COR-L47 (cell line): ENCODE measurements around the gene NBPF19.
"Not testable (repeated sequence)": the region's sequence is repeated elsewhere in the genome, so short reads cannot be mapped to it uniquely, and the experiment has no call there.

Source experiments
- DNase-seq: peaks from one replicate; lab custom pipeline; 2025; lab: John Stamatoyannopoulos, UW

Gene NBPF19, protein sequence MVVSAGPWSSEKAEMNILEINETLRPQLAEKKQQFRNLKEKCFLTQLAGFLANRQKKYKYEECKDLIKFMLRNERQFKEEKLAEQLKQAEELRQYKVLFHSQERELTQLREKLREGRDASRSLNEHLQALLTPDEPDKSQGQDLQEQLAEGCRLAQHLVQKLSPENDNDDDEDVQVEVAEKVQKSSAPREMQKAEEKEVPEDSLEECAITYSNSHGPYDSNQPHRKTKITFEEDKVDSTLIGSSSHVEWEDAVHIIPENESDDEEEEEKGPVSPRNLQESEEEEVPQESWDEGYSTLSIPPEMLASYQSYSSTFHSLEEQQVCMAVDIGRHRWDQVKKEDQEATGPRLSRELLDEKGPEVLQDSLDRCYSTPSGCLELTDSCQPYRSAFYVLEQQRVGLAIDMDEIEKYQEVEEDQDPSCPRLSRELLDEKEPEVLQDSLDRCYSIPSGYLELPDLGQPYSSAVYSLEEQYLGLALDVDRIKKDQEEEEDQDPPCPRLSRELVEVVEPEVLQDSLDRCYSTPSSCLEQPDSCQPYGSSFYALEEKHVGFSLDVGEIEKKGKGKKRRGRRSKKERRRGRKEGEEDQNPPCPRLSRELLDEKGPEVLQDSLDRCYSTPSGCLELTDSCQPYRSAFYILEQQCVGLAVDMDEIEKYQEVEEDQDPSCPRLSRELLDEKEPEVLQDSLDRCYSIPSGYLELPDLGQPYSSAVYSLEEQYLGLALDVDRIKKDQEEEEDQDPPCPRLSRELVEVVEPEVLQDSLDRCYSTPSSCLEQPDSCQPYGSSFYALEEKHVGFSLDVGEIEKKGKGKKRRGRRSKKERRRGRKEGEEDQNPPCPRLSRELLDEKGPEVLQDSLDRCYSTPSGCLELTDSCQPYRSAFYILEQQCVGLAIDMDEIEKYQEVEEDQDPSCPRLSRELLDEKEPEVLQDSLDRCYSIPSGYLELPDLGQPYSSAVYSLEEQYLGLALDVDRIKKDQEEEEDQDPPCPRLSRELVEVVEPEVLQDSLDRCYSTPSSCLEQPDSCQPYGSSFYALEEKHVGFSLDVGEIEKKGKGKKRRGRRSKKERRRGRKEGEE (N-terminal part only)

DNA sequence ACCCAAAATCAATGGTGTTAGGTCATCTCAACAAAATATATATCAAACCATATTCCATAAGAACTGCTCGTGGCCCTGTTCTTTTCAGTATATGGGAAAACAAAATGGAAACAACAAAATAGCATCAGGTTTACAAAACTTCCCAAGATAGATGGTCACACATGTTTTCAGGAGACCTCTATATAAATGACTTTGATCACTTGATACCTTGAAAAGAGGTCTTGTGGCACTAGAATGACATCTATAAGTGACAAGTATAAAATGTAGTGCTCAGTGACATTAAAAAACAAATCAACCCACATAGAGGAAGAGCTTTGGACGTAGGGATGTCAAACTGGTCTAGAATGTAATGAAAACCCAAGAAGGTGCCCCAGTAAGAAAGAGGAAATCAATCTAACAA lies at the start of gene NBPF19:
Gene NBPF19 (plus strand): TSS at position 301 of the 400 bp plus-strand sequence. CDS start 888 bp downstream, outside the sequence.
- not testable (repeated sequence) for DNase-seq

DNA sequence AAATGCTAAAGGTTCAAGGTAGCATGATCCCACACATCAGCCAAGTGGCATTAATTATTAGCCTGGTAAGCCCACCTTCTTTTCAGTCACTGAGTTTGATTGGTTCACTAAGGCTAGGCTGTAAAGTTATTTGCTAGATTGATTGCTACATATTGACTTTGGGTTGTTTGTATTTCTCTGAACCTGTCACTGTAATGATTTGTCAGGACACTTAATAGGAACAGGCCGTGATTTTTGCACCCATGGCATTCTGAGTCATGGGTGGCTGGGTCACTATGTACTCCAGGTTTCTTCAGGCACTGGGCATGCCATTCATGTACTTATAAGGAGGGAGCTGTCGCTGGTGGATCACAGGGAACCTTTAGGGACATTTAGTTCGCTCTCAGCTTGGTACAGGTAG lies 46.5 kb upstream of the NBPF19 start:
- not testable (repeated sequence) for DNase-seq

DNA sequence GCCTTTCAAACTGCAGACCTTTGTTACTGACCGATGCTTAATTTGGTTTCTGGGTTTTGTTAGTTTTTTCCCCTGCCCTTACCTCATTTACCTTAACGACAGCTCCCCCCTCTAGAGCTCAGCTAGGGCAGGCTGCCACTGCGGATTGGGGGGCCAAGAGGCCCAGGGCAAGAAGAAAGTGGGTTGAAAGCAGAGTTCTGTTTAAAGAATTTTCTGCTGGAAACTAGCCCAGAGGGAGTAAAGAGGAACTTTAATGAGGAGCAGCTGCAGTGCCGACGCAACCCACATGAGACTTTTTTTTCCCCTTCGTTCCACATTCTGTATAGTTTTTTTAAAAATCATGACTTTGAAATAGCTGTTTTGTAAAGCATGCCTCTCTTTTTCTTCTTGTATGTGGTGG lies 29.4 kb upstream of the NBPF19 start:
- not testable (repeated sequence) for DNase-seq

DNA sequence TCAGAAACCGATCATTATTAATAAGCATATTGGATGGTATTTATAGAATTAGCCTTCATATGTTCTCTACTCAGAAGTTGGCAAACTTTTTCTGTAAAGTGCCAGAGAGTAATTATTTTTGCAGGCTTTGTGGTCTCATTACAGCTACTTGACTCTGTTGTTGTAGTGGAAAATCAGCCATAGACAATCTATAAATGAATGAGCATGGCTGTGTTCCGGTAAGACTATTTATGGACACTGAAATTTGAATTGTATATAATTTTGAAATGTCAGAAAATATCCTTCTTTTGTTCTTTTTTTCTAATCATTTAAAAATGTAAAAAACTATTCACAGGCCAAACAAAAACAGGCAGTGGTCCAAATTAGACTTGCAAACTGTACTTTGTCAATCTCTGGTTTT lies 22.6 kb upstream of the NBPF19 start:
- not testable (repeated sequence) for DNase-seq

DNA sequence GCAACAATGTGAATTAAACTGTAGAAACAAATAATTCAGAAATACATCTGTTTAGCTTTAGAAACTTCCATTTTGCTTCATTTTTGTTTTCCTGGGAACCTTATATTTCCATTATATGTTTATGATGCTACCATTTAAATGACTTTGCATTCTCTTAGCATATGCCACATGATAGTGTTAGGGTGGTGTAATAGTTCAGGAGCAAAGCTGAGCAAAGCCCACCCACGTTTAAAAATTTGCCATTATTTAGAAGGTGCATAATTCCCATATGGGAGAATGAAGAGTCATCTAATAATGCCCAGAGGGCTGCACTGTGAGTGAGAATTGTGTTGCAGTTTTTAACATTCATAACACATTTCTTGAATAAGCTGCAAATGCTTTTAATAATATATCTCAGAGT lies 22.2 kb upstream of the NBPF19 start:
- not testable (repeated sequence) for DNase-seq

DNA sequence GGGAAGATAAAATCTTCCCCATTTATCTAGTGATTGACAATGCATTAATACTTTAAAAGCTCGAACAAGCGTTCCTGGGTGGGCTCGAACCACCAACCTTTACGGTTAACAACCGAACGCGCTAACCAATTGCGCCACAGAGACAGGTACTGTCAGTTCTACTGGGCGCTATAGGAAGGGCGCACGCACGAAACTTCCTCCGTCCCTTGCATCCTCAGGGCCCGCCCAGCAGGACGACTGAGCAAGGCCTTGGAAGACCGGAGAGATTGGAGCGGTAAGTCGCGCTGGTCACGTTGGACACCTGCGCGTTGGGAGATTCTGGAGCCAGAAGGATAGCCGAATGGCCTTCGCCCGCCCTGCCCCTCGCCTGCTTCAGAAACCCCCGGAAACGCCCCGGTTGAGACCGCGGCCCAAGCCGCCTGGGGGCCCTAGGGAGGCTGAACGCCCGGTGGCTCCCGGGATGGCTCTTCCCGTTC lies 83.5 kb downstream of the NBPF19 start:
- not testable (repeated sequence) for DNase-seq

DNA sequence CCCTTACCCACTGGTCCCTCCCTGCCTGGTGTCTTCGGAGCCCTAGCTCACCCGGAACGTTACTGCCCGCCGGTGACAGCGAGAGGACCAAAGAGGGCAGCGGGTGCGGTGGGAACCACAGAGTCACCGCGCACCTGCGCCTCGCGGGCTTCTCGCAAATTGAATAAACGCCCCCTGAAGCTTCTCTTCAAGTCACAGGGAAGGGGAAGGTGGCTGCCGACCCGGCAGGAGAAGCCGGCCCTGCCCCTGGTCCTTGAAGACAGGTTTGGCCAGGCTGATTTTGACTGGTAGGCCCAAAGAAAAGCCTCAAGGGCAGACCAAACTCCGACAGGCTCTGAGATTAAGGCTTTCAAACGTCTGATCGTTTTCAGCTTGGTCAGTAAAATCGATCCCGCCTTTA lies 87.0 kb downstream of the NBPF19 start:
- not testable (repeated sequence) for DNase-seq

DNA sequence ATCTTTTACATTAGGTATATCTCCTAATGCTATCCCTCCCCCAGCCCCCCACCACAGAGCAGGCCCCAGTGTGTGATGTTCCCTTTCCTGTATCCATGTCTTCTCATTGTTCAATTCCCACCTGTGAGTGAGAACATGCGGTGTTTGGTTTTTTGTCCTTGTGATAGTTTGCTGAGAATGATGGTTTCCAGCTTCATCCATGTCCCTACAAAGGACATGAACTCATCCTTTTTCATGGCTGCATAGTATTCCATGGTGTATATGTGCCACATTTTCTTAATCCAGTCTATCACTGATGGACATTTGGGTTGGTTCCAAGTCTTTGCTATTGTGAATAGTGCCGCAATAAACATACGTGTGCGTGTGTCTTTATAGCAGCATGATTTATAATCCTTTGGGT lies 90.6 kb downstream of the NBPF19 start:
- DNase-seq, result not testable (repeated sequence)

DNA sequence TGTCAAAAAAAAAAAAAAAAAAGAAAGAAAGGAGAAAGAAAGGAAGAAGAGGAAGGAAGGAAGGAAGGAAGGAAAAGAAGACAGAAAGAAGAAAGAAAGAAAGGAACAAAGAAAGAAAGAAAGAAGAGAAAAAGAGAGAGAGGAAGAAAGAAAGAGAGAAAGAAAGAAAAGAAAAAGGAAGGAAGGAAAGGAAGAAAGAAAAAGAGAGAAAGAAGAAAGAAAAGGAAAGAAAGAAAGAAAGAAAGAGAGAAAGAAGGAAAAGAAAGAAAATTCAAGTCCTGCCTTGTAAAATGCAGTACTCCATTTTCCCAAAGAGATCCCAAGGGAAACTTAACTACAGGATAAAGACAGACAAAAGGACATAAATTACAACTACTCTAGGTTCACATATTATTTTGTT lies 97.9 kb downstream of the NBPF19 start:
- not testable (repeated sequence) for DNase-seq

DNA sequence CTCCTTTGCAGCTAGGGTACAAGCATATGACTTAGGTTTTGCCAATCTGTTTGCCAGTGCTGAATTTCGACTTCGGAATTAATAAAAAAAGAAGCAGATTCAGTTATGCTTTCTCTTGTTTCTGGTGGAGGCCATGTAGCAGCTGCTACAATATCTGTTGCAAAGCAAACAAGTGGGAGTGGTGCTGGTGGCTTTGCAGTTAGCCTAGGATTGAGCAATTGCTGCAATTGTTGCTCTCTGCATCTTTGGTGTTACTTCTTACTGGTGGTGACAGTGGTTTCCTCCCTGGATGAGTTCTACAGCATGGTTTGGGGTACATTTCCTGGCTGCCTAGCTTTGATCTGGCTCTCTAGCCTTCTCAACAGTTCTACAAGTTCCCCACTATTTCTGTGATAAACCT lies 110.7 kb downstream of the NBPF19 start:
- DNase-seq, result not testable (repeated sequence)
